ENCODE measurements around the gene ICE2. TPM values are rescaled to one million over a fixed set of nuclear protein-coding genes. Genes with fewer than 3 reads are reported as not detected.

Gene ICE2
- total RNA-seq = 10 to 100 TPM; 89.4 to 99.7 TPM
- polyA plus RNA-seq (2013, experiment 1 of 2) = 70.5 TPM
- 74.9 TPM for polyA plus RNA-seq (2013, experiment 2 of 2)
- long read RNA-seq, experiment 1, full-length matches to known transcripts = 5 of 34 reads
- long read RNA-seq, experiment 1, partial matches to known transcripts = 17 of 34 reads
- long read RNA-seq, experiment 1, other reads (novel, unspliced or antisense) = 12 of 34 reads
- long read RNA-seq, experiment 2, full-length matches to known transcripts = 85 of 136 reads
- long read RNA-seq, experiment 2, partial matches to known transcripts = 12 of 136 reads
- long read RNA-seq, experiment 2, other reads (novel, unspliced or antisense) = 39 of 136 reads
- long read RNA-seq, experiment 3, full-length matches to known transcripts = 201 of 283 reads
- long read RNA-seq, experiment 3, partial matches to known transcripts = 26 of 283 reads
- long read RNA-seq, experiment 3, other reads (novel, unspliced or antisense) = 56 of 283 reads
- long read RNA-seq, experiment 4, full-length matches to known transcripts = 6 of 15 reads
- long read RNA-seq, experiment 4, partial matches to known transcripts = 4 of 15 reads
- long read RNA-seq, experiment 4, other reads (novel, unspliced or antisense) = 5 of 15 reads

GRCh38 chr15:60478566-60479360 is at the start of gene ICE2:
Gene ICE2 (minus strand): TSS chr15:60479142. CDS start chr15:60477977, 1,165 bp downstream.
- Histone ChIP-seq H3K4me3 (ENCODE audit: low read length) (peak within 1 kb of the TSS; percentile 90), H3K9me3 (ENCODE audit: control insufficient read depth, low read length) (no peaks in the 10 kb centered on the region), H3K4me1 (ENCODE audit: control insufficient read depth, insufficient read depth, low read length) (peaks cover 18% of the 10 kb centered on the region), H3K36me3 (ENCODE audit: control insufficient read depth, insufficient read depth, low read length) (peaks cover 28% of the 10 kb centered on the region), H3K27me3 (ENCODE audit: control insufficient read depth, insufficient read depth, low read length, poor library complexity, severe bottlenecking) (no peaks in the 10 kb centered on the region), H3K9ac (ENCODE audit: extremely low read depth, low read length, poor library complexity, severe bottlenecking) (peak within 1 kb of the TSS; percentile 92), H3K27ac (ENCODE audit: low read depth, low read length) (peak within 1 kb of the TSS; percentile 80)
- DNase-seq = peak; percentile 96
- 0% methylated on average over 15 to 57 of the region's 57 CpGs for WGBS, 2 experiments (ENCODE audit: insufficient coverage in 1 of 2, insufficient read length in 1 of 2)
- Mint-ChIP-seq H3K27me3 (ENCODE audit: insufficient read depth) (peaks cover 2% of the 10 kb centered on the region), H3K27ac (peak within 1 kb of the TSS; percentile 100), H3K4me3 (peak within 1 kb of the TSS; percentile 95), H3K4me1 (peaks cover 16% of the 10 kb centered on the region), H3K9me3 (no peaks in the 10 kb centered on the region), H3K36me3 (ENCODE audit: low read depth) (peaks cover 11% of the 10 kb centered on the region)
- no peak for TF ChIP-seq CTCF (conservative IDR thresholded peaks at IDR 0.05)

- Mint-ChIP-seq H3K4me3 (no peak overlapping the region), H3K27ac (no peak overlapping the region), H3K9me3 (no peaks in the 10 kb centered on the region), H3K36me3 (ENCODE audit: low read depth) (peaks cover 12% of the 10 kb centered on the region), H3K27me3 (ENCODE audit: insufficient read depth) (no peaks in the 10 kb centered on the region), H3K4me1 (no peaks in the 10 kb centered on the region)
- H3K27me3 ChIP-seq (ENCODE audit: control insufficient read depth, insufficient read depth, low read length, poor library complexity, severe bottlenecking) = no peaks in the 10 kb centered on the region
- TF ChIP-seq CTCF (conservative IDR thresholded peaks at IDR 0.05) = no peak
- H3K36me3 ChIP-seq (ENCODE audit: control insufficient read depth, insufficient read depth, low read length) = peaks cover 21% of the 10 kb centered on the region
- DNase-seq = no peak
- H3K27ac ChIP-seq (ENCODE audit: low read depth, low read length) = no peak overlapping the region
- no peaks in the 10 kb centered on the region for H3K9me3 ChIP-seq (ENCODE audit: control insufficient read depth, low read length)
- WGBS, 2 experiments (ENCODE audit: insufficient coverage in 1 of 2, insufficient read length in 1 of 2) = 100% methylated on average over 1 of the region's 1 CpG
- no peak overlapping the region for H3K4me3 ChIP-seq (ENCODE audit: low read length)
- H3K9ac ChIP-seq (ENCODE audit: extremely low read depth, low read length, poor library complexity, severe bottlenecking) = no peak overlapping the region
- H3K4me1 ChIP-seq (ENCODE audit: control insufficient read depth, insufficient read depth, low read length) = no peaks in the 10 kb centered on the region
Observed at GRCh38 chr15:60528530-60528929, 49.6 kb upstream of the ICE2 start.

GRCh38 chr15:60527456-60527855 is 48.5 kb upstream of the ICE2 start:
- Mint-ChIP-seq H3K27me3 (ENCODE audit: insufficient read depth) (no peaks in the 10 kb centered on the region), H3K4me3 (no peak overlapping the region), H3K27ac (no peak overlapping the region), H3K36me3 (ENCODE audit: low read depth) (peaks cover 14% of the 10 kb centered on the region), H3K9me3 (no peaks in the 10 kb centered on the region), H3K4me1 (no peaks in the 10 kb centered on the region)
- no peak overlapping the region for H3K9ac ChIP-seq (ENCODE audit: extremely low read depth, low read length, poor library complexity, severe bottlenecking)
- peaks cover 24% of the 10 kb centered on the region for H3K36me3 ChIP-seq (ENCODE audit: control insufficient read depth, insufficient read depth, low read length)
- H3K9me3 ChIP-seq (ENCODE audit: control insufficient read depth, low read length) = no peaks in the 10 kb centered on the region
- no peak for DNase-seq
- TF ChIP-seq CTCF (conservative IDR thresholded peaks at IDR 0.05) = no peak
- no peaks in the 10 kb centered on the region for H3K27me3 ChIP-seq (ENCODE audit: control insufficient read depth, insufficient read depth, low read length, poor library complexity, severe bottlenecking)
- H3K4me3 ChIP-seq (ENCODE audit: low read length) = no peak overlapping the region
- H3K4me1 ChIP-seq (ENCODE audit: control insufficient read depth, insufficient read depth, low read length) = no peaks in the 10 kb centered on the region
- no peak overlapping the region for H3K27ac ChIP-seq (ENCODE audit: low read depth, low read length)
- 89 to 97% methylated on average over 3 to 4 of the region's 4 CpGs for WGBS, 2 experiments (ENCODE audit: insufficient coverage in 1 of 2, insufficient read length in 1 of 2)

Data from endodermal cell (in vitro differentiated cells).